HepG2 (cell line): Measurements from ENCODE around the gene CCDC148. TPM values are rescaled to one million over a fixed set of nuclear protein-coding genes. Genes with fewer than 3 reads are reported as not detected.

ENCODE experiments used
- ATF1 ChIP-seq: IDR thresholded peaks from 2 replicates; pipeline ENCODE4 v1.6.1; 2016; ENCODE audit warnings: mild to moderate bottlenecking, control low read depth
- ATF7-NPFF ChIP-seq: sonication (generic); formaldehyde crosslinking; IDR thresholded peaks from 2 replicates; pipeline ENCODE4 v1.8.1; 2023; ENCODE audit warnings: mild to moderate bottlenecking, low read depth, missing genetic modification reagents, moderate library complexity
- BCL6 ChIP-seq: IDR thresholded peaks from 2 replicates; pipeline ENCODE4 v1.6.1; 2016; ENCODE audit warnings: missing genetic modification reagents, missing compliant biosample characterization
- KAT8 ChIP-seq: IDR thresholded peaks from 2 replicates; pipeline ENCODE4 v1.6.1; 2016; ENCODE audit warnings: missing genetic modification reagents, missing compliant biosample characterization
- MED13 ChIP-seq: sonication (generic); formaldehyde crosslinking; IDR thresholded peaks from 2 replicates; pipeline ENCODE4 v1.5.0; 2020; ENCODE audit warnings: missing genetic modification reagents
- MIXL1 ChIP-seq: IDR thresholded peaks from 2 replicates; pipeline ENCODE4 v1.6.1; 2016
- PHF21A ChIP-seq: sonication (generic); formaldehyde crosslinking; IDR thresholded peaks from 2 replicates; pipeline ENCODE4 v1.5.0; 2020; ENCODE audit warnings: mild to moderate bottlenecking, missing genetic modification reagents
- POGZ ChIP-seq: sonication (generic); formaldehyde crosslinking; IDR thresholded peaks from 2 replicates; pipeline ENCODE4 v1.4.0; 2020; ENCODE audit warnings: mild to moderate bottlenecking, missing genetic modification reagents
- POLR2A ChIP-seq, 2 experiments: IDR thresholded peaks; 2 replicates each; pipeline ENCODE4 v1.6.1; 2011; ENCODE audit warnings: low read depth in 2 of 2, low read length in 2 of 2, mild to moderate bottlenecking in 1 of 2, moderate library complexity in 1 of 2; ENCODE audit not compliant: insufficient read depth in 1 of 2
- RFX3 ChIP-seq: IDR thresholded peaks from 2 replicates; pipeline ENCODE4 v1.6.1; 2016; ENCODE audit warnings: missing biosample characterization, missing genetic modification reagents
- YEATS4 ChIP-seq: sonication (generic); formaldehyde crosslinking; IDR thresholded peaks from 2 replicates; pipeline ENCODE4 v1.4.0; 2020; ENCODE audit warnings: missing genetic modification reagents, borderline replicate concordance
- ZMAT3 ChIP-seq: sonication (generic); formaldehyde crosslinking; conservative IDR thresholded peaks from 2 replicates; pipeline ENCODE4 v1.7.0; 2021; ENCODE audit warnings: missing genetic modification reagents
- ZNF317 ChIP-seq: sonication (generic); formaldehyde crosslinking; IDR thresholded peaks from 2 replicates; pipeline ENCODE4 v1.5.0; 2020; ENCODE audit warnings: mild to moderate bottlenecking, missing genetic modification reagents
- ZNF329 ChIP-seq: sonication (generic); formaldehyde crosslinking; IDR thresholded peaks from 2 replicates; pipeline ENCODE4 v1.9.0; 2021; ENCODE audit warnings: low read depth, mild to moderate bottlenecking, missing genetic modification reagents
- ZNF556 ChIP-seq: sonication (generic); formaldehyde crosslinking; IDR thresholded peaks from 2 replicates; pipeline ENCODE4 v1.4.0; 2020; ENCODE audit warnings: mild to moderate bottlenecking, missing genetic modification reagents, borderline replicate concordance
- ZNF569 ChIP-seq: sonication (generic); formaldehyde crosslinking; IDR thresholded peaks from 2 replicates; pipeline ENCODE4 v1.5.0; 2020; ENCODE audit warnings: mild to moderate bottlenecking, missing genetic modification reagents, moderate library complexity, borderline replicate concordance
- ZNF7 ChIP-seq: IDR thresholded peaks from 2 replicates; pipeline ENCODE4 v1.6.1; 2016; ENCODE audit warnings: missing biosample characterization, missing genetic modification reagents
- ZNF790 ChIP-seq: sonication (generic); formaldehyde crosslinking; IDR thresholded peaks from 2 replicates; pipeline ENCODE4 v1.8.0; 2022; ENCODE audit warnings: missing genetic modification reagents, mild to moderate bottlenecking, borderline replicate concordance
- ZNF878 ChIP-seq: sonication (generic); formaldehyde crosslinking; IDR thresholded peaks from 2 replicates; pipeline ENCODE4 v1.8.1; 2023; ENCODE audit warnings: mild to moderate bottlenecking, missing genetic modification reagents, moderate library complexity
- ZSCAN21 ChIP-seq: sonication (generic); formaldehyde crosslinking; IDR thresholded peaks from 2 replicates; pipeline ENCODE4 v1.8.0; 2022; ENCODE audit warnings: mild to moderate bottlenecking, missing genetic modification reagents, moderate library complexity, borderline replicate concordance
- polyA plus RNA-seq, 8 experiments: library from polyadenylated mRNA; depleted of rRNA in 3 of 8; stranded (reverse) in 7 of 8; unstranded in 1 of 8; fragments of >200 nt; fragmentation: Illumina TruSeq in 4 of 8; extraction: Trizol in 4 of 8; gene quantifications; 2 replicates each; pipeline versions ENCODE4 v1.2.1 to v1.2.3, GENCODE V29; 2011 to 2016; ENCODE audit warnings: low read depth in 4 of 8, missing spikeins in 1 of 8, mixed read lengths in 1 of 8; ENCODE audit not compliant: insufficient read depth in 1 of 8
- total RNA-seq, 5 experiments: library from RNA; depleted of rRNA; stranded (reverse); fragments of >200 nt; fragmentation: Illumina TruSeq; extraction: Trizol; gene quantifications; 2 replicates each; pipeline ENCODE4 v1.2.3, GENCODE V29; 2016; ENCODE audit warnings: low read depth in 1 of 5
- TF ChIP-seq, protein P1 (sequence below): IDR thresholded peaks from 2 replicates; pipeline ENCODE4 v1.4.0; 2020; ENCODE audit warnings: mild to moderate bottlenecking, missing genetic modification reagents
- TF ChIP-seq, protein P2 (sequence below): sonication (generic); formaldehyde crosslinking; IDR thresholded peaks from 2 replicates; pipeline ENCODE4 v1.4.0; 2020; ENCODE audit warnings: missing genetic modification reagents, low read depth, mild to moderate bottlenecking, borderline replicate concordance
- TF ChIP-seq, protein P3 (sequence below): sonication (generic); formaldehyde crosslinking; IDR thresholded peaks from 2 replicates; pipeline ENCODE4 v1.9.0; 2021; ENCODE audit warnings: missing genetic modification reagents, borderline replicate concordance

The CCDC148 gene
- total and polyA plus RNA-seq, 2 of the 13 experiments (the other 11 are each of a cell fraction or from before 2014, with no cell fraction given) = 0.30 to 0.49 TPM

DNA sequence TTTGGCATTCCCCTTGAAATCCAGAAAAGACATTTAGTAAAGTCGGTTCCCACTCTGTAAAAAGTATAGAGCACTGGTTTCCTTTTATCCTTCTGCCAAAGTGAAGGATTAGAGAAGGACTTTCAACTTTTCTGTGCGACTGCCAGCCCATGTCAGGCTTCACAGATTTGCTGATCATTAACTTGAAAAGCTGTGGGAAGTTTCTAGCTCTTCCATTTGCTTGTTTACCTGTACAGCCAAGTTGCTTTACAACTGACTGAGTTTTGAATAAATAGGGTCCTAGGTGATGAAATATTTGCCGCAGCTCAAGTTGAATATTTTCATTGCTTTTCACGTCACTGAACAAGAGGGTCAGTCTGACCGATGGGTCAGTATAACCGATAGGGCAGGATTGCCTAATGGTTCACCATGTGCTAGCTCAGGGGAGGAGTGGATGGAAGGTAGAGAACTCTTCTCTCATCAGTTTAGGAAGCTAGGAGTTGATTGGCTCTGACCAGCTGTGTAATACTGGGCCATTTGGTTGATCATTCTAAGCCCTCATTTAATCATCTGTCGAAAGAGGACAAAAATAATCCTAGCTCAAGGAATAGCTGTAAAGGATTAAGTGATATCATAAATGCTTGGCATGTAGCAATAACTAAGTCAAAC lies 324.5 kb downstream of the CCDC148 start (continued):
- TF ChIP-seq ATF7-NPFF (CRISPR knock-in tag) (0 out of 2 replicates have a peak, but pooled peaks have one; percentile 44), ATF1 (peak; percentile 67; the same call in 1 of the 2 replicates), YEATS4 (CRISPR knock-in tag) (peak; percentile 72), POGZ (peak; percentile 94), ZMAT3 (CRISPR knock-in tag) (peak; percentile 25; the same call in 1 of the 2 replicates), MIXL1 (CRISPR knock-in tag) (peak; percentile 53; the same call in 1 of the 2 replicates), BCL6 (CRISPR knock-in tag) (peak; percentile 74), PHF21A (CRISPR knock-in tag) (peak; percentile 92), ZSCAN21 (no peak), ZNF556 (CRISPR knock-in tag) (peak; percentile 87; the same call in 1 of the 2 replicates), ZNF569 (CRISPR knock-in tag) (0 out of 2 replicates have a peak, but pooled peaks have one; percentile 13), RFX3 (CRISPR knock-in tag) (no peak), KAT8 (CRISPR knock-in tag) (peak; percentile 71; the same call in 1 of the 2 replicates), ZNF878 (0 out of 2 replicates have a peak, but pooled peaks have one; percentile 68), MED13 (CRISPR knock-in tag) (0 out of 2 replicates have a peak, but pooled peaks have one; percentile 72), ZNF329 (CRISPR knock-in tag) (no peak), POLR2A (IDR thresholded peaks at IDR 0.05; ENCODE audit: insufficient read depth in 1 of 2, low read depth in 2 of 2, low read length in 2 of 2) (peak; percentile 50 to 57; a peak in 2 of 4 replicates), ZNF7 (CRISPR knock-in tag) (peak; percentile 38; the same call in 1 of the 2 replicates), ZNF317 (peak; percentile 68; the same call in 1 of the 2 replicates), ZNF790 (CRISPR knock-in tag) (peak; percentile 58; the same call in 1 of the 2 replicates)
- TF ChIP-seq, protein P1, sequence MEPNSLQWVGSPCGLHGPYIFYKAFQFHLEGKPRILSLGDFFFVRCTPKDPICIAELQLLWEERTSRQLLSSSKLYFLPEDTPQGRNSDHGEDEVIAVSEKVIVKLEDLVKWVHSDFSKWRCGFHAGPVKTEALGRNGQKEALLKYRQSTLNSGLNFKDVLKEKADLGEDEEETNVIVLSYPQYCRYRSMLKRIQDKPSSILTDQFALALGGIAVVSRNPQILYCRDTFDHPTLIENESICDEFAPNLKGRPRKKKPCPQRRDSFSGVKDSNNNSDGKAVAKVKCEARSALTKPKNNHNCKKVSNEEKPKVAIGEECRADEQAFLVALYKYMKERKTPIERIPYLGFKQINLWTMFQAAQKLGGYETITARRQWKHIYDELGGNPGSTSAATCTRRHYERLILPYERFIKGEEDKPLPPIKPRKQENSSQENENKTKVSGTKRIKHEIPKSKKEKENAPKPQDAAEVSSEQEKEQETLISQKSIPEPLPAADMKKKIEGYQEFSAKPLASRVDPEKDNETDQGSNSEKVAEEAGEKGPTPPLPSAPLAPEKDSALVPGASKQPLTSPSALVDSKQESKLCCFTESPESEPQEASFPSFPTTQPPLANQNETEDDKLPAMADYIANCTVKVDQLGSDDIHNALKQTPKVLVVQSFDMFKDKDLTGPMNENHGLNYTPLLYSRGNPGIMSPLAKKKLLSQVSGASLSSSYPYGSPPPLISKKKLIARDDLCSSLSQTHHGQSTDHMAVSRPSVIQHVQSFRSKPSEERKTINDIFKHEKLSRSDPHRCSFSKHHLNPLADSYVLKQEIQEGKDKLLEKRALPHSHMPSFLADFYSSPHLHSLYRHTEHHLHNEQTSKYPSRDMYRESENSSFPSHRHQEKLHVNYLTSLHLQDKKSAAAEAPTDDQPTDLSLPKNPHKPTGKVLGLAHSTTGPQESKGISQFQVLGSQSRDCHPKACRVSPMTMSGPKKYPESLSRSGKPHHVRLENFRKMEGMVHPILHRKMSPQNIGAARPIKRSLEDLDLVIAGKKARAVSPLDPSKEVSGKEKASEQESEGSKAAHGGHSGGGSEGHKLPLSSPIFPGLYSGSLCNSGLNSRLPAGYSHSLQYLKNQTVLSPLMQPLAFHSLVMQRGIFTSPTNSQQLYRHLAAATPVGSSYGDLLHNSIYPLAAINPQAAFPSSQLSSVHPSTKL = peak; percentile 94
- TF ChIP-seq, protein P2, sequence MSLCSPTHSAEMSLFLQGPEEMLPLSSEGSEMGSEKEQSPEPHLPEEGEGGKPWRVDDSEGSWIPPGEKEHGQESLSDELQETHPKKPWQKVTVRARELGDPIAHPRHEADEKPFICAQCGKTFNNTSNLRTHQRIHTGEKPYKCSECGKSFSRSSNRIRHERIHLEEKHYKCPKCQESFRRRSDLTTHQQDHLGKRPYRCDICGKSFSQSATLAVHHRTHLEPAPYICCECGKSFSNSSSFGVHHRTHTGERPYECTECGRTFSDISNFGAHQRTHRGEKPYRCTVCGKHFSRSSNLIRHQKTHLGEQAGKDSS = 0 out of 2 replicates have a peak, but pooled peaks have one; percentile 61
- TF ChIP-seq, protein P3, sequence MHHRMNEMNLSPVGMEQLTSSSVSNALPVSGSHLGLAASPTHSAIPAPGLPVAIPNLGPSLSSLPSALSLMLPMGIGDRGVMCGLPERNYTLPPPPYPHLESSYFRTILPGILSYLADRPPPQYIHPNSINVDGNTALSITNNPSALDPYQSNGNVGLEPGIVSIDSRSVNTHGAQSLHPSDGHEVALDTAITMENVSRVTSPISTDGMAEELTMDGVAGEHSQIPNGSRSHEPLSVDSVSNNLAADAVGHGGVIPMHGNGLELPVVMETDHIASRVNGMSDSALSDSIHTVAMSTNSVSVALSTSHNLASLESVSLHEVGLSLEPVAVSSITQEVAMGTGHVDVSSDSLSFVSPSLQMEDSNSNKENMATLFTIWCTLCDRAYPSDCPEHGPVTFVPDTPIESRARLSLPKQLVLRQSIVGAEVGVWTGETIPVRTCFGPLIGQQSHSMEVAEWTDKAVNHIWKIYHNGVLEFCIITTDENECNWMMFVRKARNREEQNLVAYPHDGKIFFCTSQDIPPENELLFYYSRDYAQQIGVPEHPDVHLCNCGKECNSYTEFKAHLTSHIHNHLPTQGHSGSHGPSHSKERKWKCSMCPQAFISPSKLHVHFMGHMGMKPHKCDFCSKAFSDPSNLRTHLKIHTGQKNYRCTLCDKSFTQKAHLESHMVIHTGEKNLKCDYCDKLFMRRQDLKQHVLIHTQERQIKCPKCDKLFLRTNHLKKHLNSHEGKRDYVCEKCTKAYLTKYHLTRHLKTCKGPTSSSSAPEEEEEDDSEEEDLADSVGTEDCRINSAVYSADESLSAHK = peak; percentile 84; the same call in 1 of the 2 replicates
